Endothelial cell of umbilical vein (primary cell): ENCODE results near the gene TLR1. TPM values are rescaled to one million over a fixed set of nuclear protein-coding genes. Genes with fewer than 3 reads are reported as not detected.

Experiments
- BruUV-seq: library from RNA; stranded (reverse); fragments of 400-500 nt; replicated peaks from 2 replicates; lab custom pipeline; 2021; lab: Mats Ljungman, UMichigan
- CTCF ChIA-PET: fragments of 300-600, 350-600 bp; sonication (Branson Sonifier 250); formaldehyde crosslinking; loops from one replicate; lab custom pipeline; 2021; ENCODE audit warnings: antibody characterized with exemption, inconsistent platforms; lab: Charles Lee
- POLR2A ChIA-PET: fragments of 300-600, 350-600 bp; sonication (Branson Sonifier 250); formaldehyde crosslinking; loops from one replicate; lab custom pipeline; 2021; ENCODE audit warnings: antibody characterized with exemption, inconsistent platforms; lab: Charles Lee
- DNase-seq: peaks from one replicate; pipeline ENCODE4 v3.0.0-alpha.2; 2011; ENCODE audit warnings: low read depth, low spot score
- FAIRE-seq: peaks from 2 replicates; lab custom pipeline; 2011; peaks lifted over from hg19 to GRCh38; lab: Jason Lieb, UNC
- H2AFZ ChIP-seq: 2 replicates; pipeline ENCODE4 v1.6.0; 2012; ENCODE audit warnings: low read depth, low read length, control low read depth, inconsistent platforms
- H3K27ac ChIP-seq: 2 replicates; pipeline ENCODE4 v1.5.1; 2011; ENCODE audit warnings: low read depth, mild to moderate bottlenecking, control low read depth, low read length, moderate library complexity; ENCODE audit not compliant: insufficient read depth
- H3K27me3 ChIP-seq, 2 experiments: 2 replicates each; pipeline versions ENCODE4 v1.6.0 to v1.6.1; 2011; ENCODE audit warnings: low read length in 2 of 2, mixed read lengths in 1 of 2; ENCODE audit not compliant: control insufficient read depth in 2 of 2, insufficient read depth in 2 of 2
- H3K36me3 ChIP-seq, 2 experiments: 2 replicates in 1 of 2; 3 replicates in 1 of 2; pipeline ENCODE4 v1.5.1; 2011; ENCODE audit warnings: low read length in 2 of 2, mild to moderate bottlenecking in 1 of 2, moderate library complexity in 1 of 2; ENCODE audit not compliant: control insufficient read depth in 2 of 2, insufficient read depth in 2 of 2; ENCODE audit errors: extremely low read depth in 1 of 2
- H3K4me1 ChIP-seq: 3 replicates; pipeline ENCODE4 v1.5.1; 2011; ENCODE audit warnings: mild to moderate bottlenecking, low read length; ENCODE audit not compliant: control insufficient read depth, insufficient read depth; ENCODE audit errors: extremely low read depth
- H3K4me2 ChIP-seq: 2 replicates; pipeline ENCODE4 v1.6.1; 2011; ENCODE audit warnings: low read length, control low read depth, mixed read lengths; ENCODE audit not compliant: insufficient read depth
- H3K4me3 ChIP-seq, 3 experiments: fragments of 200-600 bp in 1 of 3; sonication (generic), shearing (Covaris generic) in 1 of 3; replicated peaks in 1 of 3; 2 replicates each; pipeline ENCODE4 v1.5.1; 2011 to 2016; ENCODE audit warnings: control low read depth in 3 of 3, low read length in 3 of 3, mild to moderate bottlenecking in 2 of 3, inconsistent platforms in 1 of 3, low read depth in 1 of 3, moderate library complexity in 1 of 3; ENCODE audit not compliant: insufficient read depth in 1 of 3
- H3K79me2 ChIP-seq: 2 replicates; pipeline ENCODE4 v1.6.0; 2012; ENCODE audit warnings: low read length, inconsistent platforms; ENCODE audit not compliant: control insufficient read depth, insufficient read depth
- H3K9ac ChIP-seq: replicated peaks from 2 replicates; pipeline ENCODE3; 2011; ENCODE audit warnings: low read length, control low read depth; ENCODE audit not compliant: insufficient read depth; ENCODE audit errors: extremely low read depth
- H3K9me1 ChIP-seq: replicated peaks from 3 replicates; pipeline ENCODE4 v1.6.0; 2011; ENCODE audit warnings: mild to moderate bottlenecking, low read length; ENCODE audit not compliant: control insufficient read depth, insufficient read depth; ENCODE audit errors: extremely low read depth
- H3K9me3 ChIP-seq: replicated peaks from 2 replicates; pipeline ENCODE4 v1.5.1; 2012; ENCODE audit warnings: low read length, inconsistent platforms; ENCODE audit not compliant: control insufficient read depth, insufficient read depth
- H4K20me1 ChIP-seq: replicated peaks from 2 replicates; pipeline ENCODE3; 2011; ENCODE audit warnings: mild to moderate bottlenecking, low read length; ENCODE audit not compliant: control insufficient read depth, insufficient read depth; ENCODE audit errors: extremely low read depth
- CTCF ChIP-seq, 2 donors: IDR thresholded peaks; 1 replicate in 1 of 2; 2 replicates in 1 of 2; pipeline ENCODE4 v1.5.1; 2011; ENCODE audit warnings: low read length in 2 of 2, mild to moderate bottlenecking in 2 of 2, moderate library complexity in 2 of 2, control low read depth in 1 of 2, inconsistent platforms in 1 of 2, low read depth in 1 of 2; ENCODE audit not compliant: insufficient read depth in 1 of 2; ENCODE audit errors: extremely low read depth in 1 of 2
- EZH2 ChIP-seq: IDR thresholded peaks from 2 replicates; pipeline ENCODE4 v1.6.1; 2012; ENCODE audit warnings: borderline replicate concordance, low read depth, mild to moderate bottlenecking, moderate library complexity, low read length, inconsistent platforms; ENCODE audit not compliant: severe bottlenecking
- FOS ChIP-seq: IDR thresholded peaks from 2 replicates; pipeline ENCODE4 v1.6.1; 2011; ENCODE audit warnings: mild to moderate bottlenecking, low read length, moderate library complexity, borderline replicate concordance; ENCODE audit not compliant: insufficient read depth
- GATA2 ChIP-seq: IDR thresholded peaks from 2 replicates; pipeline ENCODE4 v1.7.0; 2011; ENCODE audit warnings: low read depth, mild to moderate bottlenecking, moderate library complexity, mixed read lengths, low read length; ENCODE audit not compliant: insufficient read length, insufficient read depth
- JUN ChIP-seq: IDR thresholded peaks from 2 replicates; pipeline ENCODE4 v1.6.1; 2011; ENCODE audit warnings: borderline replicate concordance, low read depth; ENCODE audit not compliant: insufficient read length, insufficient read depth
- MAX ChIP-seq: IDR thresholded peaks from 2 replicates; pipeline ENCODE4 v1.6.1; 2011; ENCODE audit not compliant: insufficient read depth, insufficient read length
- MYC ChIP-seq: IDR thresholded peaks from one replicate; pipeline ENCODE4 v1.6.1; 2011; ENCODE audit warnings: mild to moderate bottlenecking, low read depth, low read length
- POLR2A ChIP-seq: IDR thresholded peaks from 2 replicates; pipeline ENCODE4 v1.6.1; 2012; ENCODE audit warnings: low read depth, mild to moderate bottlenecking, control low read depth, low read length
- POLR2AphosphoS5 ChIP-seq: IDR thresholded peaks from 2 replicates; pipeline ENCODE4 v1.6.1; 2012; ENCODE audit warnings: low read depth, mild to moderate bottlenecking, control low read depth, low read length, moderate library complexity; ENCODE audit not compliant: insufficient read depth
- dilution Hi-C: fragments of 300-500 bp; cut with MboI; formaldehyde crosslinking; loops from one replicate; pipeline ENCODE4 v1.15.0; 2019; ENCODE audit warnings: low sequenced_read_pairs; ENCODE audit not compliant: extremely low pct_ligation_motif_present
- intact Hi-C: fragments of 100-400 bp; cut with micrococcal nuclease; formaldehyde crosslinking; loops from one replicate; pipeline ENCODE4 v1.10.0; 2022
- polyA plus RNA-seq, 4 experiments: library from polyadenylated mRNA; depleted of rRNA in 3 of 4; stranded (reverse) in 3 of 4; unstranded in 1 of 4; fragments of >200 nt; gene quantifications; 2 replicates each; pipeline versions ENCODE4 v1.2.1 to v1.2.3, GENCODE V29; 2011 to 2012; ENCODE audit warnings: missing spikeins in 1 of 4
- total RNA-seq: library from RNA; stranded (reverse); gene quantifications from 2 replicates; pipeline ENCODE4 v1.2.3, GENCODE V29; 2021

The TLR1 gene
- total and polyA plus RNA-seq, 2 donors (not counting 3 experiments of a cell fraction or from before 2014, with no cell fraction given) = 0.81 to 2.7 TPM

GRCh38 chr4:38815885-38816782 lies 11.5 kb upstream of the TLR1 start:
- H3K9me1 ChIP-seq = no peaks in the 10 kb centered on the region
- dilution Hi-C loops (no loop called here), intact Hi-C loops (no loop called here)
- H3K27ac ChIP-seq = no peak overlapping the region
- peaks cover 12 to 19% of the 10 kb centered on the region in 2 experiments for H3K27me3 ChIP-seq
- H3K4me2 ChIP-seq = no peak overlapping the region
- H3K36me3 ChIP-seq = no peaks in the 10 kb centered on the region
- TF ChIP-seq POLR2AphosphoS5 (no peak), MAX (no peak), MYC (no peak), CTCF (IDR thresholded peaks at IDR 0.05; ENCODE audit: extremely low read depth in 1 of 2, insufficient read depth in 1 of 2, low read depth in 1 of 2, low read length in 2 of 2) (no peak), POLR2A (no peak), FOS (no peak), GATA2 (no peak), JUN (no peak), EZH2 (no peak)
- H3K9ac ChIP-seq = no peak overlapping the region
- H3K9me3 ChIP-seq = no peaks in the 10 kb centered on the region
- DNase-seq = no peak
- ChIA-PET POLR2A (no interaction called here), CTCF (interaction anchor here (0.6 to 1.2 kb wide), 6 partner anchors 11 to 57 kb away, joined by 3 to 4 read pairs (median 3); partner anchors contain the start of genes TLR1 and TLR10)
- H3K79me2 ChIP-seq = no peaks in the 10 kb centered on the region
- BruUV-seq = no TSS peak
- no peak for FAIRE-seq
- no peak overlapping the region for H2AFZ ChIP-seq
- H3K4me3 ChIP-seq = no peak overlapping the region
- no peaks in the 10 kb centered on the region for H4K20me1 ChIP-seq
- no peaks in the 10 kb centered on the region for H3K4me1 ChIP-seq
